Upper lobe of right lung (tissue), 1 donor: ENCODE results near the gene ATF1. TPM values are rescaled to one million over a fixed set of nuclear protein-coding genes. Genes with fewer than 3 reads are reported as not detected.
"Not testable (repeated sequence)": the region's sequence is repeated elsewhere in the genome, so short reads cannot be mapped to it uniquely, and the experiment has no call there.

Experiments
- ATAC-seq: fragments of 200-7000 bp; cut with Tn5 transposase; one replicate; pipeline ENCODE4 v1.9.1; 2020; ENCODE audit warnings: mild to moderate bottlenecking, moderate library complexity
- DNase-seq: peaks from one replicate; pipeline ENCODE4 v3.0.0-alpha.2; 2020
- H3K27ac ChIP-seq: fragments of 200-600 bp; one replicate; pipeline ENCODE4 v1.8.0; 2022
- H3K27me3 ChIP-seq: fragments of 200-600 bp; one replicate; pipeline ENCODE4 v1.8.0; 2022; ENCODE audit warnings: mild to moderate bottlenecking
- H3K36me3 ChIP-seq: fragments of 200-600 bp; one replicate; pipeline ENCODE4 v1.8.0; 2022
- H3K4me1 ChIP-seq: fragments of 200-600 bp; one replicate; pipeline ENCODE4 v1.8.0; 2022
- H3K4me3 ChIP-seq: fragments of 200-600 bp; one replicate; pipeline ENCODE4 v1.8.0; 2022; ENCODE audit warnings: mild to moderate bottlenecking
- H3K9me3 ChIP-seq: fragments of 200-600 bp; one replicate; pipeline ENCODE4 v1.8.0; 2022
- CTCF ChIP-seq: fragments of 200-600 bp; IDR thresholded peaks from one replicate; pipeline ENCODE4 v1.8.0; 2022; ENCODE audit warnings: antibody characterized with exemption
- intact Hi-C: fragments of 100-400 bp; cut with DNase I; formaldehyde crosslinking; loops from one replicate; pipeline ENCODE4 v1.11.0; 2022
- total RNA-seq: library from RNA; stranded (reverse); fragmentation: NEBNext Ultra II Directional; extraction: Animal tissue kit (Norgen Biotek cat#: 25700); gene quantifications from one replicate; pipeline ENCODE4 v1.2.1, GENCODE V29; 2021
- donor health status: DM: no; HTN: yes; CAD: no; lungs with severe emphysema.

Gene ATF1
- total RNA-seq, 1 donor from 2014 or later = 36.8 TPM

- Histone ChIP-seq H3K4me1 (no peaks in the 10 kb centered on the region), H3K9me3 (peaks cover 2% of the 10 kb centered on the region), H3K36me3 (no peaks in the 10 kb centered on the region), H3K27me3 (no peaks in the 10 kb centered on the region), H3K27ac (no peak overlapping the region), H3K4me3 (no peak overlapping the region)
- TF ChIP-seq CTCF = no peak
- no peak for DNase-seq
- ATAC-seq = no peak
- intact Hi-C loops = no loop called here
Measured at GRCh38 chr12:50862316-50862715, 98.4 kb downstream of the ATF1 start.

DNA sequence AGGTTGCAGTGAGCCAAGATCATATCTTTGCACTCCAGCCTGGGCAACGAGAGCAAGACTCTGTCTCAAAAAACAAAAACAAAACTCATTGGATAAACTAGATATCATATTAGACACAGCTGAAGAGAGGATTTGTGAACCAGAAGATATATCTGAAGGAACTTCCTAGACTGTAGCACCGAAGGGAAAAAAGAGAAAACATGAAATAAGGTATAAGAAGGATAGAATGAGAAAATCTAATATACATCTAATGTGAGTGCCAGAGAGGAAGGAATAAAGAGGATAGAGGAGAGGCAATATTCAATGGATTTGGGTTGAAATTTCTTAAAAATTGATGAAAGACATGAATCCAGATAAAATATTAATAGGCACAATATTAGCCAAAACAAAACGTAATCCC is 101.4 kb downstream of the ATF1 start:
- H3K9me3 ChIP-seq = peaks cover 2% of the 10 kb centered on the region

DNA sequence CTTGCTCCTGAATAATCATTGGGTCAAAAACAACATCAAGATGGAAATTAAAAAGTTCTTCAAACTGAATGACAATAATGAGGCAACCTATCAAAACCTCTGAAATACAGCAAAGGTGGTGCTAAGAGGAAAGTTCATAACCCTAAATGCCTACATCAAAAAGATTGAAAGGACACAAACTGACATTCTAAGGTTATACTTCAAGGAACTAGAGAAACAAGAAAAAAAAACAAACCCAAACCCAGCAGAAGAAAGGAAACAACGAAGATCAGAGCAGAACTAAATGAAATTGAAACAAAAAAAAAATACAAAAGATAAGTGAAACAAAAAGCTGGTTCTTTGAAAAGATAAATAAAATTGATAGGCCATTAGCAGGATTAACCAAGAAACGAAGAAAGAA is 105.0 kb downstream of the ATF1 start:
- H3K36me3 ChIP-seq, H3K4me1 ChIP-seq, ATAC-seq, intact Hi-C loops, H3K4me3 ChIP-seq, DNase-seq, H3K9me3 ChIP-seq, H3K27me3 ChIP-seq, H3K27ac ChIP-seq: not testable (repeated sequence)

More for the DNA sequence above, 101.4 kb downstream of the ATF1 start:
- no peak overlapping the region for H3K4me3 ChIP-seq
- no peak for TF ChIP-seq CTCF
- intact Hi-C loops = no loop called here
- H3K27ac ChIP-seq = no peak overlapping the region
- no peaks in the 10 kb centered on the region for H3K4me1 ChIP-seq
- no peaks in the 10 kb centered on the region for H3K27me3 ChIP-seq
- no peak for ATAC-seq
- no peak for DNase-seq
- no peaks in the 10 kb centered on the region for H3K36me3 ChIP-seq

Other genes with a start within 250 kb of the ATF1 start
- not detected for gene TMPRSS12, start 78.8 kb downstream of the ATF1 start, total RNA-seq
- gene HIGD1C, start 188.4 kb downstream of the ATF1 start, total RNA-seq = not detected